GM10266 (cell line): Measurements from ENCODE around the gene DELE1.

Source experiments
- DNase-seq: peaks from one replicate; pipeline ENCODE4 v3.0.0; 2012; ENCODE audit errors: extremely low spot score
- TF ChIP-seq, protein P1 (sequence below): IDR thresholded peaks from 2 replicates; pipeline ENCODE4 v1.5.1; 2012; ENCODE audit warnings: mild to moderate bottlenecking, low read depth; ENCODE audit not compliant: control insufficient read depth, insufficient read depth; ENCODE audit errors: missing control alignments

Gene DELE1

DNA sequence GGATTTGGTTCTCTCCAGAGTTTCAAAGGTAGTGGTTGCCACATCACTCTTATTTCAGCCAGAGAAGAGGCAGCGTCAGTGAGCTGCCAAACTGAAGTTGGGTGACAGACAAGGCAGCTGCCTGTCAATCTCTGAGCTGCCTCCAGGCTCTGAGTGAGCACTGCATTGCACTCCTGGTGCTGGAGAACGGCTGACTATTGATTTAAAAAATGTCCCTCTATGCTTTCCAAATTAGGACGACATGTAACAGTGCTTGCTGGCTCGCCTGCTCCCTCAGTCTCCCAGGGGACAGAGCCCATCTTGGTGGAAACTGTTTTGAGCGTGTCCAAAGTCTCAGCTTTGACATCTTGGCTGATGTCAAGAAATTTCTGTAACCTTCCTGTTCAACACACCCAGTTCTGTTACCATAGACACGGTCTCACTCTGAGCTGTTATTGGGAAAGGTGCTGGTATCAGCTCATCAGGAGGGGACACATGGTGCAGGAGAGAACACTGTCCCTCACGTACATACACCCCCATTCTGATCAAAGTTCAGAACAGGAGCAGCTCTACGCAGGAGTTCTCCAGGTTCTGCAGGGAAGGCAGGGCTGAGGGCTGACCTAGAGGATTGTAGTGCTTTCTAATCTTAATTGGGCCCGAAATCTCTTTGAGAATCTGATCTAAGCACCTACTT is 18.6 kb downstream of the DELE1 start:
- TF ChIP-seq, protein P1, sequence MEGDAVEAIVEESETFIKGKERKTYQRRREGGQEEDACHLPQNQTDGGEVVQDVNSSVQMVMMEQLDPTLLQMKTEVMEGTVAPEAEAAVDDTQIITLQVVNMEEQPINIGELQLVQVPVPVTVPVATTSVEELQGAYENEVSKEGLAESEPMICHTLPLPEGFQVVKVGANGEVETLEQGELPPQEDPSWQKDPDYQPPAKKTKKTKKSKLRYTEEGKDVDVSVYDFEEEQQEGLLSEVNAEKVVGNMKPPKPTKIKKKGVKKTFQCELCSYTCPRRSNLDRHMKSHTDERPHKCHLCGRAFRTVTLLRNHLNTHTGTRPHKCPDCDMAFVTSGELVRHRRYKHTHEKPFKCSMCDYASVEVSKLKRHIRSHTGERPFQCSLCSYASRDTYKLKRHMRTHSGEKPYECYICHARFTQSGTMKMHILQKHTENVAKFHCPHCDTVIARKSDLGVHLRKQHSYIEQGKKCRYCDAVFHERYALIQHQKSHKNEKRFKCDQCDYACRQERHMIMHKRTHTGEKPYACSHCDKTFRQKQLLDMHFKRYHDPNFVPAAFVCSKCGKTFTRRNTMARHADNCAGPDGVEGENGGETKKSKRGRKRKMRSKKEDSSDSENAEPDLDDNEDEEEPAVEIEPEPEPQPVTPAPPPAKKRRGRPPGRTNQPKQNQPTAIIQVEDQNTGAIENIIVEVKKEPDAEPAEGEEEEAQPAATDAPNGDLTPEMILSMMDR: no peak

GRCh38 chr5:141944076-141944475 is 20.4 kb downstream of the DELE1 start:
- no peak for DNase-seq
- TF ChIP-seq, protein P1: no peak

More for the DNA sequence above, 18.6 kb downstream of the DELE1 start:
- no peak for DNase-seq

- no peak for DNase-seq
- TF ChIP-seq, protein P1: no peak
Observed at GRCh38 chr5:141945511-141946051, 21.9 kb downstream of the DELE1 start.

- TF ChIP-seq, protein P1: no peak
Observed at GRCh38 chr5:141947316-141947715, 23.6 kb downstream of the DELE1 start.

DNA sequence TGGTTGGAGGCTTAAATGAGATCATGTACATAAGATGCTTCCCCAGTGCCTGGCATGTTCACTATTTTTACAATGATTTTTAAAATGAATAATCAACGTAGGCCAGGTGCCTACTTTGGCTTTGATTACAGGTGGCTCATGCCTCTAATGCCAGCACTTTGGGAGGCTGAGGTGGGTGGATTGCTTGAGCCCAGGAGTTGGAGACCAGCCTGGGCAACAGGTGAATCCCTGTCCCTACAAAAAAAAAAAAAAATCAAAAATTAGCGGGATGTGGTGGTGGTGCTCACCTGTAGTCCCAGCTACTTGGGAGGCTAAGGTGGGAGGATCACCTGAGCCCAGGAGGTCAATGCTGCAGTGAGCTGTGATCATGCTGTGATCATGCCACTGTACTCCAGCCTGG is 25.1 kb downstream of the DELE1 start:
- TF ChIP-seq, protein P1: no peak

More at GRCh38 chr5:141947316-141947715, 23.6 kb downstream of the DELE1 start:
- DNase-seq: no peak

GRCh38 chr5:141949511-141949910 is 25.8 kb downstream of the DELE1 start:
- DNase-seq: no peak
- TF ChIP-seq, protein P1: no peak

More for the DNA sequence above, 25.1 kb downstream of the DELE1 start:
- DNase-seq: no peak

GRCh38 chr5:141950207-141951005 is 26.7 kb downstream of the DELE1 start:
- TF ChIP-seq, protein P1: no peak
- DNase-seq: no peak
